ENCODE results near the gene ITGA1.
"Not testable (repeated sequence)": the region's sequence is repeated elsewhere in the genome, so short reads cannot be mapped to it uniquely, and the experiment has no call there.

ITGA1 gene

DNA sequence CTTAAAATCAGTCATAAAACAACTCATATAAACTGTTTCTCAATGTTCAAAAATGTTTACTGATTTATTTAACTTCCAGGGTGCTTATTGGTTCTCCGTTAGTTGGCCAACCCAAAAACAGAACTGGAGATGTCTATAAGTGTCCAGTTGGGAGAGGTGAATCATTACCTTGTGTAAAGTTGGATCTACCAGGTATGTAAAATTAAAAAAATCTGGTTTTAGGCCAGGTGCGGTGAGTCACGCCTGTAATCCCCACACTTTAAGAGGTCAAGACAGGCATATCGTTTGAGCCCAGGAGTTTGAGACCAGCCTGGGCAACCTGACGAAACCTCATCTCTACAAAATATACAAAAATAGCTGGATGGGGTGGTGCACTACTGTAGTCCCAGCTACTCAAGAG is 73.7 kb downstream of the ITGA1 start:
- Mint-ChIP-seq H3K27me3 (no peaks in the 10 kb centered on the region), H3K9me3 (no peaks in the 10 kb centered on the region)
- ATAC-seq (ENCODE audit: low read depth) = no peak

DNA sequence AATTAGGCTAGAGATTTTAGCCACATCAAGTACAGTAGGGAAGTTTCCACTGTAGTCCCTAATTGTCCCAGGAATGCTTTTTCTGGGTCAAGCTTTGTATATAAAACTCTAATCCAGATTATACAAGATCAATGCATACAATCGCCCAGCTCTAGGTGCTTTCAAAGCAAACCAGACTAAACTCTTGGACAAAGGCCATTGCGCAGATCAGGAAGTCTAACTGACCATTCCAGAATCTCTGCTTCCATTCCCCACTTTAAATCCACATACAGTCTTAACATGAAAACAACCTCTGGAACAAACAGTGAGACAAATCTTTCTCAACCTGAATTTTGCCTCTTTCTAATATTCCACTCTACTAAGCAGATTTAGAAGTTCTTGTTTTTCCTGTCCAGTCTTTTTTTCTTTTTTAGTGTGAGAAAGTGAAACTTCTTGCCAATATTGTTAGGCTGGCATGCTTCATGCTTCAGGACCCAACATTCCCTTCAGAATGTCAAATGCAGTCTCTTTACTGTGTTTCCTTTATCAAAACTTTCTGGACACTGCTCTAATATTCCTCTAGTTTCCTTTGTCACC is 76.1 kb downstream of the ITGA1 start:
- no peak for DNase-seq (ENCODE audit: low spot score in 2 of 2)
- Mint-ChIP-seq H3K36me3 (no peaks in the 10 kb centered on the region), H3K4me1 (no peaks in the 10 kb centered on the region)

More for the DNA sequence above, 73.7 kb downstream of the ITGA1 start:
- DNase-seq (ENCODE audit: low spot score in 2 of 2) = no peak
- Mint-ChIP-seq H3K4me3 (no peak overlapping the region), H3K36me3 (no peaks in the 10 kb centered on the region), H3K27ac (no peak overlapping the region), H3K4me1 (no peaks in the 10 kb centered on the region)

DNA sequence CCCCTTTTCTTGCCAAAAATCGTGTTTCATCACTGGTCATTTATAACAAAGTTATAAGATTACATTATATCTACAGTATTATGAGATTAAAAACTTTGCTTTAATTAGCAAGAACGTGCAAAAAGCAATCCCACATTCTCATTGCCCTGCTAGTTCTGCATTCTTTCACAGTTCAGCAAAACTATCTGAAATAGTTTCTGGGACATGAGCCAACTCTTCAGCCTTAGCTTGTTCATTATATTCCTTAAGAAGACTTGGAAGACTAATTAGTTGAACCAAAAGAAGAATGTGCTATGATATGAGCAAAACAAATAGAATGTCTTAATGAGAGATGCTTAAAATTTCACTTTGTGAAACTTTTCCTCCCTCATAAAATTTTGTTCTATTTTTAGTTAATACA is 76.7 kb downstream of the ITGA1 start:
- ATAC-seq (ENCODE audit: low read depth) = no peak
- Mint-ChIP-seq H3K4me3 (no peak overlapping the region), H3K27ac (no peak overlapping the region), H3K36me3 (no peaks in the 10 kb centered on the region), H3K4me1 (no peaks in the 10 kb centered on the region), H3K9me3 (no peaks in the 10 kb centered on the region), H3K27me3 (peaks cover 4% of the 10 kb centered on the region)
- no peak for DNase-seq (ENCODE audit: low spot score in 2 of 2)

More for the DNA sequence above, 76.1 kb downstream of the ITGA1 start:
- Mint-ChIP-seq H3K4me3 (no peak overlapping the region), H3K27ac (no peak overlapping the region), H3K9me3 (no peaks in the 10 kb centered on the region), H3K27me3 (peaks cover 4% of the 10 kb centered on the region)
- ATAC-seq (ENCODE audit: low read depth) = no peak

DNA sequence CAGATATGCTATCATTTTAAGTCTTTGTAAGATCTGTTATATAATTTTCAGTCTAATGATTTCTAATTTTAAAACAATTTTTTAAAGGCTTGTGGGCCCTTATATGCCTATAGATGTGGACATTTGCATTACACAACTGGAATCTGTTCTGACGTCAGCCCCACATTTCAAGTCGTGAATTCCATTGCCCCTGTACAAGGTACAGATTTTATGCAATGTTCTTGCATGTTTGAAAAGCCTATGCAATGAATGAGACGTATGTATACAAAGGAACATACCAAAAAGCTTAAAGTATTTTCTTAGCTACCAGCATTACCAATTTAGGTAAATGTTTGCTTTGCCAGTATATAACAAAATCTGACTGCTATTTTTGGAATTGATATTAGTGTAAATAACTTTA is 77.2 kb downstream of the ITGA1 start:
- Mint-ChIP-seq H3K4me3 (no peak overlapping the region), H3K9me3 (no peaks in the 10 kb centered on the region), H3K27ac (no peak overlapping the region), H3K4me1 (no peaks in the 10 kb centered on the region), H3K36me3 (no peaks in the 10 kb centered on the region), H3K27me3 (peaks cover 4% of the 10 kb centered on the region)
- ATAC-seq (ENCODE audit: low read depth) = no peak
- no peak for DNase-seq (ENCODE audit: low spot score in 2 of 2)

DNA sequence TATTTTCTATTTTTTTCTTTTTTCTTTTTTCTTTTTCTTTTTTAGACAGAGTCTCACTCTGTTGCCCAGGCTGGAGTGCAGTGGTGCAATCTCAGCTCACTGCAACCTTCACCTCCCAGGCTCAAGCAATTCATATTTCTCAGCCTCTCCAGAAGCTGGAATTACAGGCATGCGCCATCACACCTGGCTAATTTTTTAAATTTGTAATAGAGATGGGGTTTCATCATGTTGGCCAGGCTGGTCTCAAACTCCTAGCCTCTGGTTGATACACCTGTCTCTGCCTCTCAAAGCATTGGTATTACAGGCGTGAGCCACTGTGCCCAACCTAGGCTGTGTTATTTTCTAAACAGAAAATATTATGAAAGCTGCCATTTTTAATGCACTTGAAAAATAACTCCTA is 78.3 kb downstream of the ITGA1 start:
- H3K27ac Mint-ChIP-seq; ATAC-seq (ENCODE audit: low read depth); H3K4me1 Mint-ChIP-seq; H3K9me3 Mint-ChIP-seq; H3K4me3 Mint-ChIP-seq; H3K27me3 Mint-ChIP-seq; DNase-seq (ENCODE audit: low spot score in 2 of 2); H3K36me3 Mint-ChIP-seq: not testable (repeated sequence)

DNA sequence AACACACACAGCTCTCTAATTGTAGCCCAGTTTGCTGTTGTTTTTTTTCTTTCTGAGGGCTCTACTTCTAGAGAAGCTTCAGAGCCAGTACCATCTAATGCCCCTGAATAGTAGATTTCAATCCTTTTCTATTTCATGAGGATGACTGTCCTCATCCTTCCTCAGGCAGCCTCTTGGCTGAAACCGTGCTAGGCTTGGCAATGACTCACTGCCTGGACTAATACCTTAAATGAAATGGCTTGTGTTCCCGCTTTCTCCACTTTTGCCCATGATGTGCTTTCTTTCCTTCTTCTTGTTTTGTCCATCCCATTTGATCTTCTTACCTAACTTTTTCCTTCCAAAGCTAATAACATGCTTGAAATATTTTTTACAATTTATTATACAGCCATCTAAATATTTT is 80.1 kb downstream of the ITGA1 start:
- ATAC-seq (ENCODE audit: low read depth) (no peak), DNase-seq (ENCODE audit: low spot score in 2 of 2) (no peak)
- Mint-ChIP-seq H3K27ac (no peak overlapping the region), H3K4me1 (no peaks in the 10 kb centered on the region), H3K9me3 (no peaks in the 10 kb centered on the region), H3K4me3 (no peak overlapping the region), H3K36me3 (no peaks in the 10 kb centered on the region), H3K27me3 (peaks cover 12% of the 10 kb centered on the region)

DNA sequence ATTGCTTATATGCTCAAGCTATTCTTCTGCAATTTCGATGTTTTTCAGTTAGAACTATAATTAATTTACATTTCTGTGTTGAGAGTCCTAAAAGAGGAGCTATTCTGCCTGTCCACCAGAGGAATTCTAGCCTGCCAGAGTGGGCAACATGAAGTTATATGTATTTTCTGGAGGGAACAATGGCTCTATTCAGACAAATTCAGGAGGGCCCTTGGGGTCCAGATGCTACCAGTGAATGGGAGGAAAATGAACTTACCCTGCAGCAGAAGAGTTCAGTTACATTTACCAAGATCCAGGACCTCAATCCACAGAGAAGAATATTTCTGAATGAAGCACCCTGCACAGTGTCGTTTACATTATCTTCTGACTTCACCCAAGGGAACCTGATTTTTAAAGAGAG is 80.7 kb downstream of the ITGA1 start:
- Mint-ChIP-seq H3K27ac (no peak overlapping the region), H3K4me3 (no peak overlapping the region), H3K27me3 (peaks cover 13% of the 10 kb centered on the region), H3K36me3 (no peaks in the 10 kb centered on the region), H3K4me1 (no peaks in the 10 kb centered on the region), H3K9me3 (no peaks in the 10 kb centered on the region)
- ATAC-seq (ENCODE audit: low read depth) (no peak), DNase-seq (ENCODE audit: low spot score in 2 of 2) (no peak)

DNA sequence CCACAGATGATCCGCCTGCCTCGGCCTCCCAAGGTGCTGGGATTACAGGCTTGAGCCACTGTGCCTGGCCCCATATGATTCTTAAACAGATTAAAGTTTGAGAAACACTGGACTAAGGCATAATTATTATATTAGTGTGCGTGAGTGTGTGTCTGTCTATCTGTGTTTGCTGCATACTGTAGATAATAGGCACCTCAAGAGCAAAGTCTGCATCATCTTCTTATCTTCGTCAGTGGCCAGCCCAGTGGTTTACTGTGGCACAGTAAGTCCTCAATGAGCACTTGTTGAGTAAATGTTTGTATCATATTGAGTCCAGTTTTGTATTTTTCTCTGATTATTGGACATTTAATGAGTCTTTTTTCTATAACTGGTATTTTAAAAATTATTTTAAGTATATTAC is 81.7 kb downstream of the ITGA1 start:
- Mint-ChIP-seq H3K36me3 (no peaks in the 10 kb centered on the region), H3K9me3 (no peaks in the 10 kb centered on the region), H3K27ac (no peak overlapping the region), H3K27me3 (peaks cover 13% of the 10 kb centered on the region), H3K4me3 (no peak overlapping the region), H3K4me1 (no peaks in the 10 kb centered on the region)
- no peak for ATAC-seq (ENCODE audit: low read depth)
- DNase-seq (ENCODE audit: low spot score in 2 of 2) = no peak

DNA sequence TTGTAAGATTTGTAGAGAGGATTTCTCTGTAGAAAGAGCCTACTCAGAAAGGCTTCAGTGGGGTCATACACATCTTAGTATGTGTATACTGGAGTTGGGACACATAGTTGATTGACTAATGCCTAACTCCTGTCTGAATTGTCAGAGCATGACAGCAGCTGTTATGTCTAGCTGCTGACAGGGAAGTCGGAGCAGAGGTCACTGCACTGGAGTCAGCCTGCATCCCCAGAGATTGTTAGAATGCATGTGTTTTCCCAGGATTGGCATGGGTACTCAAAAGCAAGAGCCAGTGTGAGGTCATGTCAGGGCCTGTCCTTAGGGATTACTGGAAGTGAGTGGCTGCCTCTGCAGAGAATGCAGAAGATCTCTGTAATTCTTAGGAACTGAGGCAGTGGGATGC is 82.7 kb downstream of the ITGA1 start:
- peaks cover 13% of the 10 kb centered on the region for H3K27me3 Mint-ChIP-seq
- H3K27ac Mint-ChIP-seq = no peak overlapping the region
- H3K36me3 Mint-ChIP-seq = no peaks in the 10 kb centered on the region
- DNase-seq (ENCODE audit: low spot score in 2 of 2) (no peak), ATAC-seq (ENCODE audit: low read depth) (no peak)
- no peaks in the 10 kb centered on the region for H3K9me3 Mint-ChIP-seq
- H3K4me1 Mint-ChIP-seq = no peaks in the 10 kb centered on the region
- H3K4me3 Mint-ChIP-seq = no peak overlapping the region

DNA sequence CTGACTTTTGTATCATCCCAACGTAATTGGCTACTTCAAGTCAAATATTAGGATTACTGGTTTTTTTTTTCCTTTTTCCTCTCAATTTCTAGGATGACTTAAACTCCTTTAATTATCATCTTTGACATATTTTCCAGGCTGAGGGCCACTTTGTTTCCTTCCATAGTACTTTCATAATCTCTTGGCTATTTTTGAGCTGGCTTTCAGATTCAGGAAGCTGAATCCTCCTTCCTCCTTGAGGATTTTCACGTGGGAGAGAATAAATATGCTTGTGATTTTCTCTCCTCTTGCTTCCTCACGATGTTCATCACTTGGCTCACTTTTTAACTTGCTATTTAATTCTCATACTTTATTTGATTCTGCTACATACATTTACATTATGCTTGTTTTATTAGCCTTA is 88.1 kb downstream of the ITGA1 start:
- Mint-ChIP-seq H3K9me3 (no peaks in the 10 kb centered on the region), H3K4me3 (no peak overlapping the region), H3K36me3 (no peaks in the 10 kb centered on the region), H3K27me3 (peaks cover 17% of the 10 kb centered on the region), H3K4me1 (no peaks in the 10 kb centered on the region), H3K27ac (no peak overlapping the region)
- DNase-seq (ENCODE audit: low spot score in 2 of 2) (no peak), ATAC-seq (ENCODE audit: low read depth) (no peak)

DNA sequence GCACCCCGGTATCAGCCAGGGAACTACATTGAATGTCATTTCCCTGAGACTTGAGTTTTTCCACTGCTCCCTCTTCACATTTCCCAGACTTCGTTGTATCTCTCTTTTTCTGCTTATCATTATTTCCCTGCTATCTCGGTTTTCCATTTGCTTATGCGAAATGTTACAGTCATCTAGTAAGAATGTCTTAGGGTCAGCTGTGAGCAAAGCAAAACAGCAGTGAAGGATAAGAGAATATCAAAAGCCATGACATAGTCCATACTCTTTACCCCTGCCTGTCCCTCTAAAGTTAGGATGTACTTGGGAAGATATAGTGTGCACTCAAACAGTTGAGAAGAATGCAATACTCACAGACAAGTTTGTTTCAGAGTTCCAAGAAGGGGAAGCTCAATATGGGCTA is 88.7 kb downstream of the ITGA1 start:
- no peak for ATAC-seq (ENCODE audit: low read depth)
- Mint-ChIP-seq H3K4me3 (no peak overlapping the region), H3K4me1 (no peaks in the 10 kb centered on the region), H3K27me3 (peaks cover 17% of the 10 kb centered on the region), H3K9me3 (no peaks in the 10 kb centered on the region), H3K27ac (no peak overlapping the region), H3K36me3 (no peaks in the 10 kb centered on the region)
- no peak for DNase-seq (ENCODE audit: low spot score in 2 of 2)

DNA sequence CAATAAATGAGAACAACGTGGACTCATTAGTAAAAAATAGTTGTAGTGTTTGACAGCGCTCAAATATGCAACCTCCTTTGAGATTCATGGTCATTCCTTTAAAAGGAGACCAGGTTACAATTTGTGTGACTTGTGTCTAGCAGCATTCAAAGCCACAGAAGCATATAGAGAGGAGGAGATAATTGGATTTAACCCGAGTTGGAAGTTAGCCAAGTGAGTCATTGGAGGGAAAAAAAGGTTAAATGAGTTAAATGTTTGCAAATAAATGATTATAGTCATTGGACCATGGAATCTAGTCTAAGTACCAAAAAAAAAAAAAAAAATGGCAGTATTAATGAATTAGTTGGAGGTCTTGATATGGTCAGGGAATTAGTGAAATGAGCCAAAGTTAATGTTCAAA is 90.9 kb downstream of the ITGA1 start:
- no peak for DNase-seq (ENCODE audit: low spot score in 2 of 2)
- Mint-ChIP-seq H3K4me3 (no peak overlapping the region), H3K9me3 (no peaks in the 10 kb centered on the region), H3K4me1 (no peaks in the 10 kb centered on the region), H3K36me3 (no peaks in the 10 kb centered on the region), H3K27me3 (peaks cover 12% of the 10 kb centered on the region), H3K27ac (no peak overlapping the region)
- ATAC-seq (ENCODE audit: low read depth) = no peak

DNA sequence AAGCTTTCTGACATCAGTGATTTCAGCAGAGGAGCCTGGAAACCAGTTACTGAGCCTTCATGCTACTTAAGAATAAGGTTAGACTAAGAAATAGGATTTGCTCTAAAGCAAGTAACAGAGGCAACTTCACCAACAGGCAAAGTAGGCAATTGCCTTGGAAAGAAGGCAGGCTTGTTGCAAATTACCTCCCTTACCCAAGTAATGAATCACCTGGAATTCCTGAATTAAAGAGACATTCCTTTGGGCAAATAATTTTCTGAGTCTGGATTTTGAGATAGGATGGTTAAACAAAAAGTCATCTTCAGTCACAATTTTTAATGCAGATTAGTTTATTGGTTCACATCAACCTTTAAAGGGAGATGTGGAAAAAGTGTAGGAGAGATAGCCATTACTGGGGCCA is 92.8 kb downstream of the ITGA1 start:
- H3K27me3 Mint-ChIP-seq = peaks cover 12% of the 10 kb centered on the region
- no peak overlapping the region for H3K27ac Mint-ChIP-seq
- no peaks in the 10 kb centered on the region for H3K4me1 Mint-ChIP-seq
- H3K36me3 Mint-ChIP-seq = no peaks in the 10 kb centered on the region
- no peaks in the 10 kb centered on the region for H3K9me3 Mint-ChIP-seq
- DNase-seq (ENCODE audit: low spot score in 2 of 2) = no peak
- H3K4me3 Mint-ChIP-seq = no peak overlapping the region
- ATAC-seq (ENCODE audit: low read depth) = no peak

DNA sequence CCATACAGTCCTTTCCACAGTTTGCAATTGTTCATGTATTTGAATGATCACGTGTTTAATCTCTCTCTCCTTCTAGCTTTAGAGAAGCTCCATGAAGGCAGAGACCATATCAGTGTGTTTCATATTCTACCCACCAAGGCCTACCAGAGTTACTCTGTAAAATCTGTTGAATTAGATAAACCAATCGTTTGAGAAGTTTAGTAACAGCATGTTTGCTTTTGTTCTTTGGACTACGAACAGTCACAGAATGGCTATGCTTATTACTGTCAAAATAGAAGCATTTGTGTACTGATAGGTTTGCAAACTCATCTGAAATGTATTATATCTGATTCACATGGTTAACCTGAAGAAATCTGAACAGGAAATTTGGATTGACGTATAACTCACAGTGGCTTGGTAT is 93.8 kb downstream of the ITGA1 start:
- Mint-ChIP-seq H3K9me3 (no peaks in the 10 kb centered on the region), H3K4me3 (no peak overlapping the region), H3K4me1 (no peaks in the 10 kb centered on the region), H3K36me3 (no peaks in the 10 kb centered on the region), H3K27ac (no peak overlapping the region), H3K27me3 (peaks cover 9% of the 10 kb centered on the region)
- DNase-seq (ENCODE audit: low spot score in 2 of 2) (no peak), ATAC-seq (ENCODE audit: low read depth) (no peak)

DNA sequence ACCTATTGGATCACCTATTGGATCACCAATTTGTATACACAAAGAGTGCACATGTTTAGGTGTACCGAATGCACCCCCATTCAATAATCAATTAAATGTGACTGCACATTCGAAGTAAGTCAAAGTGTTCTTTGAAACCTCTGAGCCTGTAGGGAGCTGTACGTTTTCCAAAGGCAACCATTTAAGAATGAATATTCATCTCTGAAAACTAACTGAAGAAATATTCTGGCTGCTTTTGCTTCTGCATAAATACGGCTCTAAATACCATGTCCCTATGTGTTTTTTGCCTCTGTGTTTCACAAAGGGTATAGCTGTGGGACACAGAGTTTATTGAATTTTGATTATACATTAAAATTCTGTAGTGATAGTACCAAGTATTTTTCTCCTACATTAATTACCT is 95.4 kb downstream of the ITGA1 start:
- Mint-ChIP-seq H3K27me3 (peaks cover 7% of the 10 kb centered on the region), H3K36me3 (no peaks in the 10 kb centered on the region), H3K9me3 (no peaks in the 10 kb centered on the region), H3K27ac (no peak overlapping the region), H3K4me1 (no peaks in the 10 kb centered on the region), H3K4me3 (no peak overlapping the region)
- DNase-seq (ENCODE audit: low spot score in 2 of 2) = no peak
- no peak for ATAC-seq (ENCODE audit: low read depth)

All from memory B cell (primary cell).